ENCODE data around the gene SLC9A2. TPM values are rescaled to one million over a fixed set of nuclear protein-coding genes. Genes with fewer than 3 reads are reported as not detected.

SLC9A2 gene
- total and polyA plus RNA-seq, 8 donors, result 0.10 to 0.58 (median 0.29) TPM

GRCh38 chr2:102632380-102633175, 13.2 kb downstream of the SLC9A2 start:
- ATAC-seq (no peak), DNase-seq (no peak)
- Histone ChIP-seq H3K4me1 (no peaks in the 10 kb centered on the region), H3K27ac (no peak overlapping the region), H3K27me3 (peaks cover 0 to 3% of the 10 kb centered on the region in 2 donors), H3K9me3 (no peaks in the 10 kb centered on the region), H3K4me3 (no peak overlapping the region), H3K36me3 (no peaks in the 10 kb centered on the region)
- intact Hi-C loops (cut with DNase I), result no loop called here
- TF ChIP-seq, protein P1, sequence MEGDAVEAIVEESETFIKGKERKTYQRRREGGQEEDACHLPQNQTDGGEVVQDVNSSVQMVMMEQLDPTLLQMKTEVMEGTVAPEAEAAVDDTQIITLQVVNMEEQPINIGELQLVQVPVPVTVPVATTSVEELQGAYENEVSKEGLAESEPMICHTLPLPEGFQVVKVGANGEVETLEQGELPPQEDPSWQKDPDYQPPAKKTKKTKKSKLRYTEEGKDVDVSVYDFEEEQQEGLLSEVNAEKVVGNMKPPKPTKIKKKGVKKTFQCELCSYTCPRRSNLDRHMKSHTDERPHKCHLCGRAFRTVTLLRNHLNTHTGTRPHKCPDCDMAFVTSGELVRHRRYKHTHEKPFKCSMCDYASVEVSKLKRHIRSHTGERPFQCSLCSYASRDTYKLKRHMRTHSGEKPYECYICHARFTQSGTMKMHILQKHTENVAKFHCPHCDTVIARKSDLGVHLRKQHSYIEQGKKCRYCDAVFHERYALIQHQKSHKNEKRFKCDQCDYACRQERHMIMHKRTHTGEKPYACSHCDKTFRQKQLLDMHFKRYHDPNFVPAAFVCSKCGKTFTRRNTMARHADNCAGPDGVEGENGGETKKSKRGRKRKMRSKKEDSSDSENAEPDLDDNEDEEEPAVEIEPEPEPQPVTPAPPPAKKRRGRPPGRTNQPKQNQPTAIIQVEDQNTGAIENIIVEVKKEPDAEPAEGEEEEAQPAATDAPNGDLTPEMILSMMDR (IDR thresholded peaks at IDR 0.05), result no peak

DNA sequence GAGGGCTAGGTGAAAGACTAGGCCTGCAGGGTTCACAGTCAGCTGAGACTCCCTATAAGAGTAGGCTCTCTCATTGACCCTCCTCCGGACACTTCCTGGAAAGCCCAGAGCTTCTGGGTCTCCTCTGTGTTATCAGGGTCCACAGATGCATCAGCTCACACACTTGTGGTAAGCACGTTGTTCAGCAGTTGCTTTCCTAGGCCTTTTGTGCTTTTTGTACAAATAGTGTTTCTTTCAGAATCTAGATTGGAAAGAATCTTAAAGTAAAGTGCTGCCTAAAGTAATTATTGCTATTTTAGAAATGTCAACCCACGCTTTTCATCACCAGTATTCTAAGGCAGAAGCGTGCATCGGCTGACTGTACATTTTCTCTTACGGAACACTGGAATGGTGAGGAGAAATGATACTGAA, 15.5 kb downstream of the SLC9A2 start:
- no peak overlapping the region for H3K4me3 ChIP-seq
- no peak overlapping the region for H3K27ac ChIP-seq
- DNase-seq, result no peak
- no peak for ATAC-seq
- intact Hi-C loops (cut with DNase I), result no loop called here
- TF ChIP-seq, protein P1 (IDR thresholded peaks at IDR 0.05), result no peak
- peaks cover 0 to 3% of the 10 kb centered on the region in 2 donors for H3K27me3 ChIP-seq
- no peaks in the 10 kb centered on the region for H3K9me3 ChIP-seq
- H3K36me3 ChIP-seq, result no peaks in the 10 kb centered on the region
- H3K4me1 ChIP-seq, result no peaks in the 10 kb centered on the region

GRCh38 chr2:102635317-102635716, 16.0 kb downstream of the SLC9A2 start:
- Histone ChIP-seq H3K27ac (no peak overlapping the region), H3K36me3 (no peaks in the 10 kb centered on the region), H3K4me3 (no peak overlapping the region), H3K4me1 (no peaks in the 10 kb centered on the region), H3K27me3 (peaks cover 0 to 3% of the 10 kb centered on the region in 2 donors), H3K9me3 (no peaks in the 10 kb centered on the region)
- ATAC-seq (no peak), DNase-seq (no peak)
- TF ChIP-seq, protein P1 (IDR thresholded peaks at IDR 0.05), result no peak
- intact Hi-C loops (cut with DNase I), result no loop called here

- no peaks in the 10 kb centered on the region for H3K9me3 ChIP-seq
- H3K4me1 ChIP-seq, result no peaks in the 10 kb centered on the region
- H3K27me3 ChIP-seq, result peaks cover 0 to 4% of the 10 kb centered on the region in 2 donors
- TF ChIP-seq, protein P1 (IDR thresholded peaks at IDR 0.05), result no peak
- ATAC-seq (no peak), DNase-seq (no peak)
- no peak overlapping the region for H3K4me3 ChIP-seq
- intact Hi-C loops (cut with DNase I), result no loop called here
- no peaks in the 10 kb centered on the region for H3K36me3 ChIP-seq
- H3K27ac ChIP-seq, result no peak overlapping the region
Measured at GRCh38 chr2:102636283-102636907, 17.0 kb downstream of the SLC9A2 start.

- Histone ChIP-seq H3K4me1 (no peaks in the 10 kb centered on the region), H3K4me3 (no peak overlapping the region), H3K9me3 (no peaks in the 10 kb centered on the region), H3K36me3 (no peaks in the 10 kb centered on the region), H3K27me3 (peaks cover 0 to 4% of the 10 kb centered on the region in 2 donors), H3K27ac (no peak overlapping the region)
- no peak for ATAC-seq
- intact Hi-C loops (cut with DNase I), result no loop called here
- TF ChIP-seq, protein P1 (IDR thresholded peaks at IDR 0.05), result no peak
- DNase-seq, result no peak
Measured at GRCh38 chr2:102637358-102637757, 18.0 kb downstream of the SLC9A2 start.

Data from left lung (tissue), 10 donors.